Muscle layer of duodenum (tissue), 2 donors: ENCODE measurements around the gene TGFBRAP1.

ENCODE experiments used
- H3K27ac ChIP-seq: one replicate; pipeline ENCODE4 v1.7.0; 2013; ENCODE audit warnings: mild to moderate bottlenecking, low read length
- H3K27me3 ChIP-seq: one replicate; pipeline ENCODE4 v1.7.0; 2013; ENCODE audit warnings: low read depth, mild to moderate bottlenecking, control low read depth, low read length
- H3K36me3 ChIP-seq, 2 donors: one replicate each; pipeline ENCODE4 v1.7.0; 2013; ENCODE audit warnings: low read length in 2 of 2, control low read depth in 1 of 2, mild to moderate bottlenecking in 1 of 2; ENCODE audit not compliant: insufficient read depth in 2 of 2, control insufficient read depth in 1 of 2
- H3K4me1 ChIP-seq, 2 donors: one replicate each; pipeline ENCODE4 v1.7.0; 2013; ENCODE audit warnings: low read length in 2 of 2, mild to moderate bottlenecking in 2 of 2, control low read depth in 1 of 2, moderate library complexity in 1 of 2; ENCODE audit not compliant: insufficient read depth in 2 of 2, control insufficient read depth in 1 of 2
- H3K4me3 ChIP-seq, 2 donors: one replicate each; pipeline ENCODE4 v1.7.0; 2013; ENCODE audit warnings: low read length in 2 of 2, low read depth in 1 of 2, mild to moderate bottlenecking in 1 of 2
- H3K9me3 ChIP-seq, 2 donors: one replicate each; pipeline ENCODE4 v1.7.0; 2013; ENCODE audit warnings: low read length in 2 of 2, control low read depth in 1 of 2, mild to moderate bottlenecking in 1 of 2; ENCODE audit not compliant: control insufficient read depth in 1 of 2
- donor health status: healthy.

The TGFBRAP1 gene

DNA sequence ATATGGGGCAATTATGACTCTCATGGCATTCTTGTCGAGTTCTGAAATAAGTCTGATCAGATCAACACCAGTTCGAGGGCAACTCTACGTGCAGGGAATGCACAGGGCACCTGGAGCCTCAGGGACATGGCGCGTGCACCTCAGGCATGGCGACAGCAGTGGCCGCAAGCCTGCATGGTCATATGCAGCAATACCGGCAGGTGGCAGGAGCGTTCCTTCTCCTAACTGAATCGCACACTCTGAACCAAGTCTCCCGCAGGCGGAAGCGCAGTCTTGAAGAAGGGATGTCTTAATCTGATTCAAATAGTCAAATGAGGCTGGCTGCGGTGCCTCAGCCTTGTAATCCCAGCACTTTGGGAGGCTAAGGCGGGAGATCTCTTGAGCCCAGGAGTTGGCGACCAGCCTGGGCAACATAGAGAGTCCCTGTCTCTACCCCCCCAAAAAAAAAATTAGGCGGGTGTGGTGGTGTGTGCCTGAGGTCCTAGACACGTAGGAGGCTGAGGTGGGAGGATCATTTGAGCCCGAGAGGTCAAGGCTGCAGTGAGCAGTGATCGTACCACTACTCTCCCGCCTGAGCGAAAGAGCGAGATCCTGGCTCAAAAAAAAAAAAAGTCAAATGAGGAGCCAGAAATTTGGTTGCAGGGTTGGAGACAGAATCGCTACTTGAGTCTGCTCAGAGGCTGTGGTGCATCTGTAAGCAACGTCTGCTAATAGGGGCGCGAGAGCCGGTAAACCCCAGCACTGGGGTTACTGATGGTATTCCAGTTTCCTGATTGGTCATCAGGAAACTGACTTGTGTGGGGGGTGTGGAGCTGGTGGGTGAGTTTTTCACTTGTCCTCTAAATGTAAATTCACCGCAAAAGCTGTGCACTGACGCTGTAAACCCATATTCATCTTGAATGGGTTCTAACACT, 40.5 kb upstream of the TGFBRAP1 start:
- peaks cover 7 to 24% of the 10 kb centered on the region in 2 donors for H3K4me1 ChIP-seq
- H3K27ac ChIP-seq = no peak overlapping the region
- no peak overlapping the region for H3K4me3 ChIP-seq
- no peaks in the 10 kb centered on the region for H3K9me3 ChIP-seq
- peaks cover 11 to 13% of the 10 kb centered on the region in 2 donors for H3K36me3 ChIP-seq
- no peaks in the 10 kb centered on the region for H3K27me3 ChIP-seq

- Histone ChIP-seq H3K27me3 (no peaks in the 10 kb centered on the region), H3K4me3 (no peak overlapping the region), H3K36me3 (peaks cover 15 to 17% of the 10 kb centered on the region in 2 donors), H3K4me1 (peaks cover 3 to 13% of the 10 kb centered on the region in 2 donors), H3K9me3 (no peaks in the 10 kb centered on the region), H3K27ac (no peak overlapping the region)
These were observed 39.3 kb upstream of the TGFBRAP1 start for GRCh38 chr2:105368759-105369408.

GRCh38 chr2:105365206-105365605, 35.7 kb upstream of the TGFBRAP1 start:
- H3K4me1 ChIP-seq = no peaks in the 10 kb centered on the region
- peaks cover 39 to 49% of the 10 kb centered on the region in 2 donors for H3K36me3 ChIP-seq

DNA sequence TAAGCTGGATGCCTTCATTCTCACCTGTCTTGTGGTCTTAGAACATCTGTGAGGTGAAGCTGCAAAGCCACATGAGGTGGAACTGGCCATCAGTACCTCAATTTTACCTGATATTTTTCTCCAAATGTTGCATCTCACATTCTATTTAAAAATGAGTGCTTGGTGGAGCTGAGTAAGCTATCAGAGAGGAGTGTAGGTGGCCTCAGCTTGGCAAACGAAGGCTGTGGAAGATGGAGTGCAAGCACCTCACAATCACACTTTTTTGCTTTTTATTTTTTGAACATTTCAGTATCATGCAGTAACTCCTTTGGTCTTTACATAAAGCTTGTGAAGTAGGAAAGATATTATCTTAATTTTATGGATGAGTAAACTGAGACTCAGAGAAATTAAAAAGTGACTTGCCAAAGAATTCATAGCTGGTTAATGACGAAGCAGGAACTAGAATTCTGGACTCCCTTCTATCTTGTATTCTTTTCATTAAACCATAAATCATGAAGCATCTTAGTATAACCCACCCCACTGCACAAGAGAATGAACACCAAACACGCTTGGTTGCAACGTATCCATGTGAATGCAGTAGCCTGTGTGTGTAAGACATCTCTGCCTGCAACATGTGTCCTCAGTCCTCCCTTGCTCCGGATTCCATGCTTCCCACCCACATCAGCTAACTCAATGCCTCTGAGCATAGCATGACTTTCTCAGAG, 35.1 kb upstream of the TGFBRAP1 start:
- H3K36me3 ChIP-seq = peaks cover 39 to 51% of the 10 kb centered on the region in 2 donors

More at GRCh38 chr2:105365206-105365605, 35.7 kb upstream of the TGFBRAP1 start:
- Histone ChIP-seq H3K27ac (no peak overlapping the region), H3K4me3 (no peak overlapping the region), H3K27me3 (no peaks in the 10 kb centered on the region), H3K9me3 (no peaks in the 10 kb centered on the region)

DNA sequence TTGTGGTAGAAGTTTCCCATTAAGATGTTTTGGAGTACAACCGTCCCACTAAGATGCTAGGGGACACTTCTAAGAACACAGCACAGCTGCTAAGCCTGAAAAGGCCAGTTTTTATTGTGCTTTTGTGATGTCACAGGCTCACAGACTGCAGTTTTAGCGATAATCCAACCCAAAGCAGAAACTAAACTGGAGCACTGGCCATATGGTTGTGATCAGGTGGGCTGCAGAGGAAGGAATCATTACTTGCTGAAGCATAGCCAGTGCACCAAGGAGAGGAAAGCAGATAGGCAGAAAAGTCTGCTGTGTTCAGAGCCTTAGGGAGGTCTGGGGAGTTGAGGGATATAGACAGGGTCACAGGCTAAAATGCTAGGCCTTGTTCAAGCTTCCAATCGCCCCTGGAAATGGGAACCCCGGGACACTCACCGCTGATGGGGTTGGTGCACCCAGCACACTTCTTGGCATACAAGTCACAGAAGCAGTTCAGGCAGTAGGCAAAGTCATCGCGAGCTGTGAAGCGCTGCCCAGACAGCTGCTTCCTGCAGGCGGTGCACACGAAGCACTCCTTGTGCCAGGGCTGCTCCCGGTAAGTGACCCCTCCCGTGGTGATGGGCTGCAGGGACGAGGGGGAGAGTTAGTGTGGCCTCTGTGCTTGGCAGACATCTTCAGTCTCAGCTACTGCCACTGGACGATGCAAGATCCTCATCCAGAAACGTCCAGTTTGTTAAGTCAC, 33.5 kb upstream of the TGFBRAP1 start:
- H3K36me3 ChIP-seq = peaks cover 53 to 62% of the 10 kb centered on the region in 2 donors
- no peaks in the 10 kb centered on the region for H3K27me3 ChIP-seq
- no peaks in the 10 kb centered on the region for H3K9me3 ChIP-seq
- no peak overlapping the region for H3K27ac ChIP-seq
- peaks cover 0 to 3% of the 10 kb centered on the region in 2 donors for H3K4me1 ChIP-seq
- H3K4me3 ChIP-seq = no peak overlapping the region

More for the DNA sequence above, 35.1 kb upstream of the TGFBRAP1 start:
- H3K27me3 ChIP-seq = no peaks in the 10 kb centered on the region
- H3K4me3 ChIP-seq = no peak overlapping the region
- no peaks in the 10 kb centered on the region for H3K9me3 ChIP-seq
- H3K27ac ChIP-seq = no peak overlapping the region
- no peaks in the 10 kb centered on the region for H3K4me1 ChIP-seq

DNA sequence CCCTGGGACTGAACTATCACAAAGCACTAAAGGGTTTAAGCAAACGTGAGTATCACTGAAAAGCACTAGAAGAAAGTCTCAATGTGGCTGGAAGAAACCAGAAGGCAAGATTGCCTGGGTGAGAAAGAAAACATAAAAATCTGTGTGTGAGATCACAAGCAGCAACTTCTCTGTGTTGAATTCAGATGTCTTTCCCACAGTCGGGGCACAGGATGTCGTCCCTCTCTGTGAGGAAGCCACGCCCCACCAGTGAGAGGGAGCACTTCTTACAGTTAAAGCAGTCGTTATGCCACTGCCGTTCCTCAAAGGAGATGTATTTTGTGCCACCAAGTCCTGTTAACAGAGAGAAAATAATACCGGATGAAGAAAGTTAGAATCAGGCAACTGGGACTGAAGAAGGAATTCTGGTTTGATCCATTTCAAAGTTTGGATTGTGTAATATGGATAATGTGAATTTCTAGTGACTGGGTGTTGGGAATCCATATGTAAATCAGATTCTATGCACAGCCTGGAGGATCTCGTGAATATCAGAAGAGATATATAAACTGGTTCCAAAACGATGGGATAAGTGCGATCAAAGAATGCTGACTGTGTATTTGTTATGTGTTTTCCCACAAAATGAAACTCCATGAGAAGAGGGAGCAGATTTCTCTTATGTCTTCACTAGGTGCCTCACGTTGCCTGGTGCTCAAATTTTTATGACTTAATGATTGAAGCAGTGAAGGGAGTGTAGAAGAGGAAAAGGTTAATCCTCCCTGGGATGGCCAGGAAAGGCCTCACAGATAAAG, 31.8 kb upstream of the TGFBRAP1 start:
- Histone ChIP-seq H3K27me3 (no peaks in the 10 kb centered on the region), H3K4me3 (no peak overlapping the region), H3K9me3 (peaks cover 0 to 7% of the 10 kb centered on the region in 2 donors), H3K36me3 (peaks cover 61 to 62% of the 10 kb centered on the region in 2 donors), H3K27ac (no peak overlapping the region), H3K4me1 (peaks cover 0 to 3% of the 10 kb centered on the region in 2 donors)

DNA sequence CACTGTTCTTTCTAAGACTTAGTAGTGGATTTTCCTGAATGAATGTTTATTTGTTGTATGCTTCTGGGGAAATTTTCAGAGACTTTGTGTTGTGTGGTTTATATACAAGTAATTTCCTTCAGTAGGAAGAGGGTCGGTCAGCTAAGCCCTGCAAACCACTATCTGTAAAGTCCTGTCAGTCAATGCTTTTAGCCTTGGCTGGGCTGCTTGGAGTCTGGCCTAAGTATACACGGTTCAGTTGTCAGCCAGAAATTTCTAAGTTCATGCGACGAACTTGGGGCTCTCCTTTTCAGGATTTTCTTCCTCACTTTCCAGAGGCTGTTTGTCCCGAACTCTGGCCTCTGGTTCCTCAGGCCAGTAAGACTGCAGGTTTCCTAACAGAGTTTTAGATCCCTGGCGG, 29.1 kb upstream of the TGFBRAP1 start:
- Histone ChIP-seq H3K27ac (no peak overlapping the region), H3K36me3 (peaks cover 58 to 73% of the 10 kb centered on the region in 2 donors), H3K9me3 (peaks cover 0 to 7% of the 10 kb centered on the region in 2 donors), H3K27me3 (no peaks in the 10 kb centered on the region), H3K4me3 (no peak overlapping the region), H3K4me1 (peaks cover 0 to 3% of the 10 kb centered on the region in 2 donors)

DNA sequence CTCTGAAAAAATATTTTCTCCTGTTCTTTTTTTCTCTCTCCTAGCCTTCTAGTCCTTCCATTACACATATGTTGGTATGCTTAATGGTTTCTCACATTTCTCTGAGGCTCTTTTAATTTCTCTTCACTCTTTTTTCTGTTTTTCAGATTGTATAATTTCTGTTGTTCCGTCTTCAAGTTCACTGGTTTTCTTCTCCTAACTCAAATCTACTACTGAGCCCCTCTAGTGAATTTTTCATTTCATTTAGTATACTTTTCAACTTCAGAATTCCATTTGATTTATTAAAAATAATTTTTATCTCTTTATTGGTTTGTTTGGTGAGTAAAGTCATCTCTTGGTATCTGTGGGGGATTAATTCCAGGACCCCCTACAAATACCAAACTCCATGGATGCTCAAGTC, 27.6 kb upstream of the TGFBRAP1 start:
- Histone ChIP-seq H3K27ac (no peak overlapping the region), H3K4me3 (no peak overlapping the region), H3K27me3 (no peaks in the 10 kb centered on the region), H3K36me3 (peaks cover 47 to 65% of the 10 kb centered on the region in 2 donors), H3K9me3 (peaks cover 0 to 7% of the 10 kb centered on the region in 2 donors), H3K4me1 (peaks cover 0 to 3% of the 10 kb centered on the region in 2 donors)

GRCh38 chr2:105344704-105345345, 15.3 kb upstream of the TGFBRAP1 start:
- Histone ChIP-seq H3K4me1 (no peaks in the 10 kb centered on the region), H3K27me3 (no peaks in the 10 kb centered on the region), H3K36me3 (peaks cover 58 to 79% of the 10 kb centered on the region in 2 donors), H3K27ac (no peak overlapping the region), H3K4me3 (no peak overlapping the region), H3K9me3 (no peaks in the 10 kb centered on the region)

DNA sequence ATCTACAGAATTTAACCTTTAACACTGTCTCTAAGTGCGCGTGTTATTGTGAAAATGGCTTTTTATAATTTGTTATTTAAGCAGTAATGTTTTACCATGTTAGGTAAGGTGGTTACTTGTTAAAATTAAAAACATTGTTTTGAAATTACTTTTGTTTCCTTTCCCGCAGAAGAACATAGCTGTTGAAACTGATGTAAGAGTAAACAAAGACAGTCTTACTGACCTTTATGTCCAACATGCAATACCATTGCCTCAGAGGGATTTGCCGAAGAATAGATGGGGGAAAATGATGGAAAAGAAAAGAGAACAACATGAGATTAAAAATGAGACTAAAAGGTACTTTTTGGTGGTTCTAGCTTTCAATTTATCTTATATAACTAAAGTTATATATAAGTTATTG, 9.9 kb upstream of the TGFBRAP1 start:
- Histone ChIP-seq H3K36me3 (peaks cover 27 to 34% of the 10 kb centered on the region in 2 donors), H3K4me1 (peaks cover 0 to 26% of the 10 kb centered on the region in 2 donors), H3K27me3 (no peaks in the 10 kb centered on the region), H3K9me3 (no peaks in the 10 kb centered on the region), H3K27ac (no peak overlapping the region), H3K4me3 (no peak overlapping the region)
